Naive thymus-derived CD4-positive, alpha-beta T cell (primary cell): ENCODE data around the gene CCDC160. TPM values are rescaled to one million over a fixed set of nuclear protein-coding genes. Genes with fewer than 3 reads are reported as not detected.

Experiments
- ATAC-seq: fragments of 150-1000 bp; cut with Tn5 transposase; 2 replicates; pipeline ENCODE4 v1.10.0; 2021; ENCODE audit warnings: mild to moderate bottlenecking, moderate library complexity
- CTCF ChIA-PET: fragments of 350-600 bp; sonication (Branson Sonifier 250); formaldehyde crosslinking; loops from one replicate; lab custom pipeline; 2021; ENCODE audit warnings: antibody characterized with exemption; lab: Charles Lee
- POLR2A ChIA-PET: fragments of 350-600 bp; sonication (Branson Sonifier 250); formaldehyde crosslinking; loops from one replicate; lab custom pipeline; 2021; ENCODE audit warnings: antibody characterized with exemption, inconsistent platforms; lab: Charles Lee
- DNase-seq, 9 donors: peaks; one replicate each; pipeline versions ENCODE4 v3.0.0 to v3.0.0-alpha.2; 2020 to 2022; ENCODE audit warnings: mixed read lengths in 1 of 9
- H3K27ac ChIP-seq: one replicate; pipeline ENCODE4 v1.7.0; 2013; ENCODE audit warnings: mild to moderate bottlenecking, low read depth, low read length, moderate library complexity
- H3K27me3 ChIP-seq, 2 donors: one replicate each; pipeline ENCODE4 v1.7.0; 2013; ENCODE audit warnings: low read length in 2 of 2, mild to moderate bottlenecking in 2 of 2, moderate library complexity in 2 of 2; ENCODE audit not compliant: control insufficient read depth in 2 of 2, insufficient read depth in 2 of 2
- H3K36me3 ChIP-seq, 3 experiments: 1 replicate in 2 of 3; 2 replicates in 1 of 3; pipeline ENCODE4 v1.7.0; 2013; ENCODE audit warnings: low read length in 3 of 3, mild to moderate bottlenecking in 3 of 3, moderate library complexity in 1 of 3; ENCODE audit not compliant: insufficient read depth in 3 of 3, control insufficient read depth in 2 of 3
- H3K4me1 ChIP-seq, 2 donors: one replicate each; pipeline ENCODE4 v1.7.0; 2013; ENCODE audit warnings: low read length in 2 of 2, mild to moderate bottlenecking in 2 of 2, moderate library complexity in 1 of 2; ENCODE audit not compliant: control insufficient read depth in 2 of 2, insufficient read depth in 2 of 2
- H3K4me3 ChIP-seq: 2 replicates; pipeline ENCODE4 v1.7.0; 2013; ENCODE audit warnings: mild to moderate bottlenecking, low read length
- H3K9me3 ChIP-seq, 3 experiments: 1 replicate in 2 of 3; 2 replicates in 1 of 3; pipeline ENCODE4 v1.7.0; 2013; ENCODE audit warnings: low read length in 3 of 3; ENCODE audit not compliant: control insufficient read depth in 2 of 3
- H3K27ac Mint-ChIP-seq, 9 donors: one replicate each; pipeline ENCODE4 v1.8.0; 2020 to 2022; ENCODE audit warnings: mixed read lengths in 9 of 9, mild to moderate bottlenecking in 8 of 9, moderate library complexity in 5 of 9, inconsistent platforms in 2 of 9
- H3K27me3 Mint-ChIP-seq, 5 donors: one replicate each; pipeline ENCODE4 v1.8.0; 2021 to 2022; ENCODE audit warnings: mixed read lengths in 5 of 5, mild to moderate bottlenecking in 1 of 5
- H3K36me3 Mint-ChIP-seq, 5 donors: one replicate each; pipeline ENCODE4 v1.8.0; 2020 to 2022; ENCODE audit warnings: mixed read lengths in 5 of 5, mild to moderate bottlenecking in 3 of 5, inconsistent platforms in 1 of 5
- H3K4me1 Mint-ChIP-seq, 7 donors: one replicate each; pipeline ENCODE4 v1.8.0; 2020 to 2022; ENCODE audit warnings: mixed read lengths in 7 of 7, mild to moderate bottlenecking in 3 of 7, inconsistent platforms in 1 of 7
- H3K4me3 Mint-ChIP-seq, 10 donors: one replicate each; pipeline ENCODE4 v1.8.0; 2020 to 2022; ENCODE audit warnings: mild to moderate bottlenecking in 10 of 10, mixed read lengths in 10 of 10, moderate library complexity in 6 of 10, inconsistent platforms in 2 of 10
- H3K9me3 Mint-ChIP-seq, 11 donors: one replicate each; pipeline ENCODE4 v1.8.0; 2020 to 2022; ENCODE audit warnings: mixed read lengths in 11 of 11, mild to moderate bottlenecking in 4 of 11, inconsistent platforms in 1 of 11, moderate library complexity in 1 of 11
- intact Hi-C, 2 donors: fragments of 100-400 bp; cut with micrococcal nuclease; formaldehyde crosslinking; loops; one replicate each; pipeline ENCODE4 v1.15.1; 2023
- polyA plus RNA-seq, 2 donors: library from polyadenylated mRNA; unstranded; fragments of 300-500 nt; fragmentation: Illumina TruSeq; gene quantifications; one replicate each; pipeline ENCODE4 v1.2.3, GENCODE V29; 2021
- total RNA-seq, 6 experiments: library from RNA in 5 of 6; stranded (reverse) in 5 of 6; gene quantifications; 1 replicate in 5 of 6; 2 replicates in 1 of 6; pipeline ENCODE4 v1.2.3 and lab custom pipeline; 2021 to 2026

Gene CCDC160
- total RNA-seq (not detected), polyA plus RNA-seq (not detected), total RNA-seq (lab: John Stamatoyannopoulos, UW) (not detected)

DNA sequence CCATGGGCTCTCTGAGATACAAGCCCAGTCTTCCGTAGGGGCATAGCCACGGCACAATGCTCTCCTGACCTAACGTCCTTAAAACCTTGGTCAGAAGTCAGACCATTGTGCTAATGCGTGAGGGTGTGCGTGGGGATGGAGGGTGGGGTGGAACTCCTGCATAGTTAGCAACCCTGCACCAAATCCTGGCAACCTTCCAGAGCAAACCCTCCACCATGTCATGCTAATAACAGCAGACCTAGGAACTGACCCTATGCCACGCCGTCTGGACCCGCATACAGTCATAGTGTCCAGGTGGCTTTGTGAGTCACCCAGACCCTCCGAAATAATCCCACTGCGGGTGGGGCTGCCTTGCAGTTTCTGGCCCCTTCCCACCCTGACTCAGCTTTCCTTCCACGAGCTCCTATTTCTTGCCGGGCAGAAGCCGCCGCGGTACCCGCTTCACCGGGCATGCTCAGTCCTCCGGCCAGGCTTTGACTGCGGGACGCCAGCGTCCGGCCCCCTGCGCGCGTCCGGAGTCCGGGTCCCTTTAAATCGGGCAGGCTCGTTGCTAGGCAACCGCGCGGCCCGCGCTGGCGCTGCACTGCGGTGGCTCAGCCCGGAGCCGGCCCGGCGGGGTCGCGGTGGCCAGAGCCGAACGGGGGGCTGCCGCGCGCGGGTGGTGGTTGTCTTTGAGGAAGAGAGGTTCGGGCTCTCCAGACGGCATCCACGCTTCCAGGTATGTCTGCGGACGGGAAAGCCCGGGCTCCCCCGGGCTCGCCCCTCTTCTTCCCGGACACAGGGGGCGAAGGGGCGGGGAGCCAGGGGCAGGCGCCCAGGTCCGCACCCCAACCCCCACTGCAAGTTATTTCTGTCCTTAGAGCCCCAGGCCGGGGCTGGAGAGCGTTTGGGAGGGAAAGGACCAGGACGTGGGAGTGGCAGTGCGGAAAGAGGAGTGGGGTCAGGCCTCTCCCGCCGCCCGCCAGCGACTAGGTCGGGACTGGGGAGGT, at the start of gene CCDC160:
CCDC160 (plus strand) TSS at position 557 of the 989 bp plus-strand sequence. CDS start 7,619 bp downstream, outside the sequence.
- H3K27me3 ChIP-seq = no peaks in the 10 kb centered on the region
- H3K9me3 ChIP-seq = no peaks in the 10 kb centered on the region
- H3K4me3 ChIP-seq = no peak within 1 kb of the TSS
- no peaks in the 10 kb centered on the region for H3K4me1 ChIP-seq
- intact Hi-C loops = loop anchor here in 1 of 2 donors (5.0 kb wide), 1 partner anchor 50 kb away; no protein-coding TSS in a partner anchor
- peaks cover 0 to 12% (median 6%) of the 10 kb centered on the region in 5 donors for H3K27me3 Mint-ChIP-seq
- H3K36me3 ChIP-seq = no peaks in the 10 kb centered on the region
- no peak within 1 kb of the TSS for H3K27ac ChIP-seq
- DNase-seq = peak in 1 of 9 donors; percentile 28
- no peak within 1 kb of the TSS for H3K27ac Mint-ChIP-seq
- POLR2A ChIA-PET = no interaction called here
- ATAC-seq = no peak
- no peaks in the 10 kb centered on the region for H3K9me3 Mint-ChIP-seq
- peaks cover 0 to 21% (median 0%) of the 10 kb centered on the region in 7 donors for H3K4me1 Mint-ChIP-seq
- H3K36me3 Mint-ChIP-seq = peaks cover 0 to 4% (median 0%) of the 10 kb centered on the region in 5 donors
- CTCF ChIA-PET = no interaction called here
- H3K4me3 Mint-ChIP-seq = peak within 1 kb of the TSS; percentile 17 to 62 (median 36)

DNA sequence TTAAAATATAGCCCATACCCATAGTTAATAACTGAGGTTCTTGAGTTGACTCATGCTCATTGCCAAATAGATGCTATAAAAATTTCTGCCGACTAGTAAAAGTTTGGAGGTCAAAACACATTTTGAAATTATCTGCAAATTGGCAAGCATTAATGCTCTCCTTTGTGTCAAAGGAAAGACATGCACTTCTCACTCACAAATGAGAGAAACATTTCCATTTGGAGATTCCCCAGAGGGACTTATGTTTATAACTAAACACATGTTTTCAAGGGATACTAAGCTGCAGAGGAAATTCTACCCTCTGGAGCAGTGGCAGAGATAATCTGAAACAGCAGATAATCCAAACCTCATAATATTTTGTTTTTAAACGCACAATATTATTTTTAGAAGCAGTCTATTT, 45.7 kb upstream of the CCDC160 start:
- intact Hi-C loops = no loop called here
- Mint-ChIP-seq H3K27me3 (no peaks in the 10 kb centered on the region), H3K36me3 (peaks cover 0 to 16% (median 0%) of the 10 kb centered on the region in 5 donors), H3K27ac (no peak overlapping the region), H3K4me1 (peaks cover 0 to 31% (median 22%) of the 10 kb centered on the region in 7 donors), H3K9me3 (peaks cover 0 to 1% (median 0%) of the 10 kb centered on the region in 11 donors), H3K4me3 (no peak overlapping the region)
- ChIA-PET POLR2A (interaction anchor here (0.7 kb wide), 1 partner anchor 20 kb away, joined by 3 read pairs; no protein-coding TSS in a partner anchor), CTCF (no interaction called here)
- DNase-seq (no peak), ATAC-seq (no peak)
- Histone ChIP-seq H3K4me3 (no peak overlapping the region), H3K27ac (no peak overlapping the region), H3K9me3 (no peaks in the 10 kb centered on the region), H3K36me3 (no peaks in the 10 kb centered on the region), H3K4me1 (peaks cover 10% of the 10 kb centered on the region in 2 donors), H3K27me3 (no peaks in the 10 kb centered on the region)

DNA sequence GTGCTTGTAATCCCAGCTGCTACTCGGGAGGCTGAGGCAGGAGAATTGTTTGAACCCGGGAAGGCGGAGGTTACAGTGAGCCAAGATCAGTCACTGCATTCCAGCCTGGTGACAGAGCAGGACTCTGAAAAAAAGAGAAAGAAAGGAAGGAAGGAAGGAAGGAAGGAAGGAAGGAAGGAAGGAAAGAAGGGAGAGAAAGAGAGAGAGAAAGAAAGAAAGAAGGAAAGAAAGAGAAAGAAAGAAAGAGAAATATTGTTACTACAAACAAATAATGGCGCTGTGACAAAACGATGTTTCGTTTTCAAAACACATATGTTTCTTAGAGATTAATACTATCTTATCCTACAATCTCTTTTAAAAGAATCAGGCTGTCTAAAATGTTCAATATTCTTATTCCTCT, 42.1 kb upstream of the CCDC160 start:
- H3K4me1 Mint-ChIP-seq = peaks cover 0 to 10% (median 4%) of the 10 kb centered on the region in 7 donors
- H3K4me3 Mint-ChIP-seq = no peak overlapping the region
- H3K36me3 Mint-ChIP-seq = peaks cover 0 to 10% (median 0%) of the 10 kb centered on the region in 5 donors

DNA sequence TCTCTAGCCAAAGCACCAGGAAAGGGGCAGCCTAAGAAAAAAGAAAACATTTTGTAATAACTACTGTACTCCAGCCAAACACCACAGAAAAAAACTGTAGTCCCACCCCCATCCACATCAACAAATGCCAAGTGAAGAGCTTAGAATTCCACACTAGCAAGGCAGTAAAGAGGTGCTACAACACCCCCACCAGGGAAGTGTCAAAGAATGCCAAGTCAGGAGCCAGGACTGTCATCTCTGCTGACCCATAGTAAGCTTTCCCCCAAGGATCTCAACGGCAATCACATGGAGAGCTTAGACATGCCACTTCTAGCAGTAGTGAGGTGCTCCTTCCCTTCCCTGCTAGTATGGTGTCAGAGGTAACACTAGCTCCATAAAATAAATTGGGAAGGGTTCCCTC, 34.4 kb upstream of the CCDC160 start:
- no peaks in the 10 kb centered on the region for H3K9me3 ChIP-seq
- no peaks in the 10 kb centered on the region for H3K4me1 Mint-ChIP-seq
- H3K4me1 ChIP-seq = no peaks in the 10 kb centered on the region
- ChIA-PET POLR2A (no interaction called here), CTCF (no interaction called here)
- H3K36me3 ChIP-seq = no peaks in the 10 kb centered on the region
- H3K27me3 Mint-ChIP-seq = no peaks in the 10 kb centered on the region
- no peak overlapping the region for H3K4me3 Mint-ChIP-seq
- no peak overlapping the region for H3K4me3 ChIP-seq
- H3K27ac Mint-ChIP-seq = no peak overlapping the region
- intact Hi-C loops = no loop called here
- H3K36me3 Mint-ChIP-seq = peaks cover 0 to 5% (median 0%) of the 10 kb centered on the region in 5 donors
- H3K27me3 ChIP-seq = no peaks in the 10 kb centered on the region
- no peak for ATAC-seq
- no peak for DNase-seq
- H3K27ac ChIP-seq = no peak overlapping the region
- peaks cover 0 to 1% (median 0%) of the 10 kb centered on the region in 11 donors for H3K9me3 Mint-ChIP-seq

More for the DNA sequence above, 42.1 kb upstream of the CCDC160 start:
- POLR2A ChIA-PET = no interaction called here
- no peaks in the 10 kb centered on the region for H3K27me3 Mint-ChIP-seq
- Histone ChIP-seq H3K36me3 (no peaks in the 10 kb centered on the region), H3K9me3 (no peaks in the 10 kb centered on the region), H3K4me3 (no peak overlapping the region), H3K27me3 (no peaks in the 10 kb centered on the region), H3K4me1 (no peaks in the 10 kb centered on the region), H3K27ac (no peak overlapping the region)
- peaks cover 0 to 1% (median 0%) of the 10 kb centered on the region in 11 donors for H3K9me3 Mint-ChIP-seq
- no peak overlapping the region for H3K27ac Mint-ChIP-seq
- CTCF ChIA-PET = no interaction called here
- DNase-seq (no peak), ATAC-seq (no peak)
- intact Hi-C loops = no loop called here

DNA sequence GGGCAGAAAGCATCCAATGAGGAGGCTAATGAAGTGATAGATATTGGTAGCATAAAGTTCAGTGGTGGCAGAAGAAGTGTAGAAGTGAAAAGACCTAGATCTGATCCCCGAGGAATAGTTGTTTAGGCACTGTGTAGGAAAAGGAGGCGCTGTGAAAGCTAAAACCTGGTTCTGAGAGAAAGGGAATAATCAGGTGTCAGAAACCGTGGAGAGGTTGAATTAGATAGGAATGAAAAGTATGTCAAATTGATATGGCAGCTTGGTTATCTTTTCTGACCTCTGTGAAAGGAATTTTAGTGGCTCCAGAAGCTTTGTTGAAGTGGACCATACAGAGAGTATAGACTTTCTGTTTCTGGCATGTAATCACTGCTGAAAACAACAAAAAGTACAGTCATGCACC, 30.8 kb upstream of the CCDC160 start:
- no peak overlapping the region for H3K4me3 Mint-ChIP-seq
- POLR2A ChIA-PET = no interaction called here
- no peak overlapping the region for H3K27ac ChIP-seq
- no peaks in the 10 kb centered on the region for H3K4me1 Mint-ChIP-seq
- H3K4me3 ChIP-seq = no peak overlapping the region
- no peaks in the 10 kb centered on the region for H3K4me1 ChIP-seq
- H3K27me3 Mint-ChIP-seq = peaks cover 0 to 2% (median 0%) of the 10 kb centered on the region in 5 donors
- no peak for DNase-seq
- H3K36me3 ChIP-seq = no peaks in the 10 kb centered on the region
- H3K27me3 ChIP-seq = no peaks in the 10 kb centered on the region
- no peaks in the 10 kb centered on the region for H3K9me3 ChIP-seq
- CTCF ChIA-PET = no interaction called here
- intact Hi-C loops = no loop called here
- ATAC-seq = no peak
- H3K27ac Mint-ChIP-seq = no peak overlapping the region
- peaks cover 0 to 5% (median 3%) of the 10 kb centered on the region in 5 donors for H3K36me3 Mint-ChIP-seq
- peaks cover 0 to 13% (median 5%) of the 10 kb centered on the region in 11 donors for H3K9me3 Mint-ChIP-seq

DNA sequence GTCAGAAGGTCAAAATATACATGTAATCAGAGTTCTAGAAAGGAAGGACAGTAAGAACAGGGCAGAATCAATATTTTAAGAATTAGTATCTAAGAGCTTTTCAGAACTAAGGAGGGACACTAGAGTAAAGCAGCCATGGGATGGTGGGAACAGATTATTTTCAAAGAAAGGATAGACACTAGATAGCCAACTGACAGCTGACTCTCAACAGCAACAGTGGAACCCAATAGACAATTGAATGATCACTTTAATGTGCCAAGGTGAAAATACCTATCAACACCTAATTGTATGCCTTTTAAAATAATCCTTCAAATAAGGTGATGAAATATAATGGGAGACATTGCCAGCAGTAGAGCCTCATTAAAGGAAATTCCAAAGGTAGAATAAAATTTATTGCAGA, 26.5 kb upstream of the CCDC160 start:
- DNase-seq (no peak), ATAC-seq (no peak)
- H3K9me3 Mint-ChIP-seq = peaks cover 0 to 13% (median 5%) of the 10 kb centered on the region in 11 donors
- no peak overlapping the region for H3K4me3 Mint-ChIP-seq
- peaks cover 0 to 5% (median 0%) of the 10 kb centered on the region in 5 donors for H3K36me3 Mint-ChIP-seq
- H3K27ac Mint-ChIP-seq = no peak overlapping the region
- Histone ChIP-seq H3K36me3 (no peaks in the 10 kb centered on the region), H3K4me3 (no peak overlapping the region), H3K4me1 (no peaks in the 10 kb centered on the region), H3K9me3 (no peaks in the 10 kb centered on the region), H3K27me3 (no peaks in the 10 kb centered on the region), H3K27ac (no peak overlapping the region)
- intact Hi-C loops = no loop called here
- ChIA-PET CTCF (no interaction called here), POLR2A (no interaction called here)
- H3K4me1 Mint-ChIP-seq = no peaks in the 10 kb centered on the region
- H3K27me3 Mint-ChIP-seq = peaks cover 0 to 2% (median 0%) of the 10 kb centered on the region in 5 donors
